Measurements from ENCODE around the gene ADM5.

The ADM5 gene

GRCh38 chr19:49642492-49643035 lies 46.8 kb upstream of the ADM5 start:
- no peaks in the 10 kb centered on the region for H3K27me3 ChIP-seq (ENCODE audit: insufficient read depth, poor library complexity, severe bottlenecking)
- DNase-seq (ENCODE audit: low read depth in 1 of 2, low spot score in 1 of 2) = no peak
- H3K27ac ChIP-seq (replicated peaks) = peak overlapping the region; percentile 88
- peak overlapping the region; percentile 96 for H3K4me3 ChIP-seq (replicated peaks; ENCODE audit: insufficient read depth, low read length)
- TF ChIP-seq REST (IDR thresholded peaks at IDR 0.05; ENCODE audit: insufficient replicate concordance, low read depth) (no peak), SPI1 (IDR thresholded peaks at IDR 0.05; ENCODE audit: borderline replicate concordance, low read depth) (no peak), CTCF (IDR thresholded peaks at IDR 0.05; ENCODE audit: insufficient read depth, low read length) (no peak), GABPA (IDR thresholded peaks at IDR 0.05; ENCODE audit: low read depth) (no peak), POLR2AphosphoS5 (IDR thresholded peaks at IDR 0.05; ENCODE audit: low read depth) (no peak)

DNA sequence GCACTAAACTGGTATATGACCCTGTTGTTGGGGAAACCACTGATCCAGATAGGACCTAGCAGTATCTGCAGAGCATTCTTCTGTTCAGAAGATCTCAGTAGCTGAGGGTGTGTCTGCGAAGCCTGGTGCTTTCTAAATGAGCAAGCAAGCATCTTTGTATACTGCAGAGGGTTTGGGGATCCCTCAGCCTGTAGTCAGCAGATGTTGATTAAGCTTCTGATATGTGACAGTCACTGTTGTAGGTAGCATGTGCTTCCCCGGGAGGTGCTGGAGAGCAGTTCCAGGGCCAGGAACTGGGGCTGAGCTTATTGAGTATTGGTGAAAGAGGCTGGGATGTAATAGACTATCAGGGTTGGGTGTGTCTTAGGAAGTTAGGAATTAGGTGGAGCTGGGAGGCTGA lies 45.9 kb upstream of the ADM5 start:
- H3K4me3 ChIP-seq (replicated peaks; ENCODE audit: insufficient read depth, low read length) = no peak overlapping the region

More for the DNA sequence above, 45.9 kb upstream of the ADM5 start:
- TF ChIP-seq CTCF (IDR thresholded peaks at IDR 0.05; ENCODE audit: insufficient read depth, low read length) (no peak), POLR2AphosphoS5 (IDR thresholded peaks at IDR 0.05; ENCODE audit: low read depth) (no peak), GABPA (IDR thresholded peaks at IDR 0.05; ENCODE audit: low read depth) (no peak), REST (IDR thresholded peaks at IDR 0.05; ENCODE audit: insufficient replicate concordance, low read depth) (no peak), SPI1 (IDR thresholded peaks at IDR 0.05; ENCODE audit: borderline replicate concordance, low read depth) (no peak)
- Histone ChIP-seq H3K27ac (replicated peaks) (peak overlapping the region; percentile 88; the same call in 1 of the 2 replicates), H3K27me3 (ENCODE audit: insufficient read depth, poor library complexity, severe bottlenecking) (no peaks in the 10 kb centered on the region)
- DNase-seq (ENCODE audit: low read depth in 1 of 2, low spot score in 1 of 2) = no peak
